GM12864 (cell line): ENCODE measurements around the gene TRIM31.

ENCODE experiments used
- DNase-seq: peaks from one replicate; pipeline ENCODE4 v3.0.0-alpha.2; 2011; ENCODE audit warnings: low read depth
- H3K4me3 ChIP-seq: 2 replicates; pipeline ENCODE4 v1.5.1; 2011; ENCODE audit warnings: mild to moderate bottlenecking, low read depth, low read length, control low read depth
- CTCF ChIP-seq: IDR thresholded peaks from 2 replicates; pipeline ENCODE4 v1.5.1; 2011; ENCODE audit warnings: low read depth, mild to moderate bottlenecking, moderate library complexity, low read length, control low read depth, inconsistent platforms; ENCODE audit errors: missing control alignments

Gene TRIM31

GRCh38 chr6:30101444-30102413 is 11.2 kb downstream of the TRIM31 start:
- TF ChIP-seq CTCF = no peak
- no peak for DNase-seq

GRCh38 chr6:30100585-30101443 is 12.1 kb downstream of the TRIM31 start:
- H3K4me3 ChIP-seq = no peak overlapping the region
- no peak for DNase-seq
- TF ChIP-seq CTCF = no peak

More at GRCh38 chr6:30101444-30102413, 11.2 kb downstream of the TRIM31 start:
- H3K4me3 ChIP-seq = no peak overlapping the region; the same call in 1 of the 2 replicates

GRCh38 chr6:30100154-30100553 is 12.7 kb downstream of the TRIM31 start:
- no peak for DNase-seq
- TF ChIP-seq CTCF = no peak
- no peak overlapping the region for H3K4me3 ChIP-seq

GRCh38 chr6:30097902-30098768 is 14.8 kb downstream of the TRIM31 start:
- no peak for DNase-seq
- H3K4me3 ChIP-seq = no peak overlapping the region
- TF ChIP-seq CTCF = no peak

- TF ChIP-seq CTCF = no peak
- H3K4me3 ChIP-seq = no peak overlapping the region
- DNase-seq = no peak
Measured at GRCh38 chr6:30096829-30097228, 16.1 kb downstream of the TRIM31 start.

GRCh38 chr6:30093951-30094661 is 18.8 kb downstream of the TRIM31 start:
- no peak overlapping the region for H3K4me3 ChIP-seq
- no peak for DNase-seq
- no peak for TF ChIP-seq CTCF
